Cortex of kidney (tissue), 1 donor: ENCODE measurements around the gene SART3.
"Not testable (repeated sequence)": the region's sequence is repeated elsewhere in the genome, so short reads cannot be mapped to it uniquely, and the experiment has no call there.

Experiments
- DNase-seq: peaks from one replicate; lab custom pipeline; 2025; lab: John Stamatoyannopoulos, UW

SART3 gene

GRCh38 chr12:108485371-108485770 lies 75.6 kb downstream of the SART3 start:
- not testable (repeated sequence) for DNase-seq

GRCh38 chr12:108484845-108485244 lies 76.1 kb downstream of the SART3 start:
- no peak for DNase-seq

DNA sequence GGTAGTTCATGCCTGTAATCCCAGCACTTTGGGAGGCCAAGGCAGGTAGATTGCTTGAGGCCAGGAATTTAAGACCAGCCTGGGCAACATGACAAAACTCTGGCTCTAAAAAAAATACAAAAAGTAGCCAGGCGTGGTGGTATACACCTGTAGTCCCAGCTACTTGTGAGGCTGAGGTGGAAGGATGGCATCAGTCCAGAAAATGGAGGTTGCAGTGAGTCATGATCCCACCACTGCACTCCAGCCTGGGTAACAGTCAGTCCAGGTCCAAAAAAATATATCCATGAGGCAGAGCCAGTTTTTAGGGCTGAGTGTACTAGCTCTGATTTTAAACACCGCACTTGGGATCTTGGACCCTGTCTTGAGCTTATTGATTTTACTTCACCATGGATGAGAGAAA lies 76.5 kb downstream of the SART3 start:
- DNase-seq = no peak

GRCh38 chr12:108483213-108484059 lies 77.5 kb downstream of the SART3 start:
- no peak for DNase-seq

- DNase-seq = no peak
Measured at GRCh38 chr12:108482717-108483212, 78.2 kb downstream of the SART3 start.

DNA sequence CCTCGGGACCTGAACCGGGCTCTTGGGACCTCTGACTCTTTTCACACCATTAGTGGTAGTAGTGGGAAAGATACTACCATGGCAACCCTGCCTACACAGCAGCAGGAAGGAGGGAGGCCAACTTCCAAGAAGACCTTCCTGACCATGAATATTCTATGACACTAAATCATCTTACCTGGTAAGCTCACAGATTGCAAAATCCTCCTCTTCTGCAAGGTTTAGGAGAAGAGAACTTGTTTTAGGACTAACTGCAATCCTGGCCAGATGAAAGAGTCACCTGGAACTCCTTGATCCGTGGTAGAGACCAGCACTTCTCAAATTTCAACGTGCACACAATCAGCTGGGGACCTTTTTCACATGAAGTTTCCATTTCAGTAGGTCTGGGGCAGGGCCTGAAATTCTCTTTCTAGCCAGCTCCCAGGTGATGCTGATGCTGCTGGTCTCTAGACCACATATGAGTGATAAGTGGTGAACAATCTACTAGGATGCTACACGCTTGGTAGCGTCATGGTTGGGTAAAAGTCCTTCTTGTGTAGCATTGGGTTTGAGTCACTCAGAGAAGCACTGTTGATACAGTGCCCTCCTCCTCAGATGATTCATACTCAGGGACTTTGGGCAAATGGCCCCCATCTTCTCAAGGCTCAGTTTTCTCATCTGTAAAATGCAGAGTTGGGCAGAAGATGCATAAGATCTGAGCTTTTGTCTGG lies 81.5 kb downstream of the SART3 start:
- DNase-seq = no peak

- DNase-seq = no peak
Measured at GRCh38 chr12:108478611-108479206, 82.3 kb downstream of the SART3 start.

GRCh38 chr12:108477881-108478259 lies 83.1 kb downstream of the SART3 start:
- DNase-seq = no peak

DNA sequence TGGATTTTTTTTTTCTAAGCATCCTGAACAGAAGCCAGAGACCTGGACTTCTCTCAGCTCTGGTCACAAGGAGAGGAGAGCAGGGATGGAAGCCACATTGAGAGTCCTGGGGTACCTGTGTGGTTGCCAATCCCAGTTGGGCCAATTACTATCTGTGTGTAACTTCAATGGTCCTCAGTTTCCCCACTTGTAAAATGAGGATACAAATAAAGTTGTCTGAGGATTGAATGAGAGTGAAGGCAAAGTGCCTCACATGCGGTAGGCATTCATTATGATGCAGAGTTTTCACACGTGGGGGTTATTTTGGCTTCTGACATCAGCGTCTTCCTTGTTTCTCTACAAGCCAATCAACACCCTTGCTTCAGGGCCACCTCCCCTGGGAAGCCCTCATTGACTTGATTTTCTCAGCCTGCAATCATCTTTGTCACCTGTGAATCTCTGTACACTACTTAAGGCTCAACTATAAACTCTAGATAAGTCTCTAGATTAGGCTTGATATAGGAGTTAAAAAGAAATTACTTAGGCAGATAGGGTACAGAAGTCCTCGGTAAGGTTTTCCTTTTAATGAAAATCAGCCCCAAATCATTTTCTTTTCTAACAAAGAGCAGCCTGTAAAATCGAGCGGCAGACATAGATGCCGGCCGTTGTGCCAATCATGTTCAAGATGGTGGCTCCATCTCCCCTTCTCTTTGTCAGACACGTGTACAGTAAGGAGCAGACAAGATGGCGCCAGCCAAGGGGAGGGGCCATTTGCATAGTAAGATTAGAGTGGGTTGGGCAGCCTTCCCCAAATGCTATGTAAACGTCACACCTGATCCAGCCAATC lies 83.7 kb downstream of the SART3 start:
- DNase-seq = no peak

DNA sequence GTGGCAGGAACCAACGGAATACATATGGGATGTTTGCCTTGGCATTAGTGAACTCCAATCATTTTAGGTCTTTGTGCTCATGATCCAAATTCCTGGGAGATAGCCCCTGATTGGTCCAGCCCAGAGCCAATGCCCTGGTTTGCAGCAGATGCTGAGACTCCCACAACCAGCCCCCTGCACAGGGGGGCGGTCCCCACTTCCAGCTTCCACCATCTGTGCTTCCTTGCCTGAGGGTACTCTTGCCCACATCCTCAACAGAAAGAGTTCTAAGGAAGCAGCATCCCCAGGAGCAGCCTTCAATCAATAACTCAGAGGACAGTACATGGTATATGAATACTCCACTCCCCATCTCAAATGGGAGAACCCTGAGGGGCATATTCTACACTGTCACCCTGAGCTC lies 85.6 kb downstream of the SART3 start:
- no peak for DNase-seq

DNA sequence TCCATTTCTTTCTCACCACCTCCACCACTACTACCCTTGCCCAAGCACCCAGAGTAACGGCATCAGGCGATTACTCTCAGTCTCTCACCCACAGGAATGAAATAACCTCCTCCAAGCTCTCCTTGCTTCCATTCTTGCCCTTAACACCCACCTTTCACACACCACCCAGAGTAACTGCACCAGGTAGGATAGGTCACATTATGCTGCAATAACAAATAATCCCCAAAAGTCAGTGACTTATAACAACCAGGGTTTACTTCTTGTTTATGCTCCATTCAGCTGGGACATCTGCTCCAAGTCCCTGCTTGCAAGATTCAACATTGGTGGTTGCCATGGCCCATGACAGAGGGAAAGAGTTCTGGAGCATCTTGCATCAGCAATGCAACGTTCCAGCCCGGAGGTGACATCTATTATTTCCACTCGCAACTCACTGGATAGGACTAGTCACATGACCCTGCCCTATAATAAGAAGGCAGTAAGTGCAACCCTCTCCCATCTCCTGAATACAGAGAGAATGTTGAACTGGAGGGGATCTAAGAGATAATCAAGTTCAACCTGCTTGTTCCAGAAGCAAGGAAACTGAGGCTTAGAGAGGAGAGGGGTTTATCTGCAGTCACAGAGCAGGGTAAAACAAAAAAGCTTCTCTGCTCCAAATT lies 87.4 kb downstream of the SART3 start:
- DNase-seq = no peak
